Sciatic nerve (tissue), 2 donors: Measurements from ENCODE around the gene PATE4. TPM values are rescaled to one million over a fixed set of nuclear protein-coding genes. Genes with fewer than 3 reads are reported as not detected.

Experiments
- ATAC-seq: fragments of 200-7000 bp; cut with Tn5 transposase; one replicate; pipeline ENCODE4 v1.9.1; 2020; ENCODE audit warnings: mild to moderate bottlenecking, moderate library complexity
- DNase-seq: peaks from one replicate; pipeline ENCODE4 v3.0.0-alpha.2; 2020; ENCODE audit warnings: low spot score
- intact Hi-C: fragments of 100-400 bp; cut with DNase I; formaldehyde crosslinking; loops from one replicate; pipeline ENCODE4 v1.14.2; 2022
- total RNA-seq: library from RNA; stranded (reverse); fragmentation: NEBNext Ultra II Directional; extraction: Animal tissue kit (Norgen Biotek cat#: 25700); gene quantifications from one replicate; pipeline ENCODE4 v1.2.1, GENCODE V29; 2021
- donor health status: DM: no; HTN: no; CAD: no.
- donor health status: DM: no; HTN: no; CAD: no.

Gene PATE4
- total RNA-seq, 1 donor from 2014 or later = not detected

GRCh38 chr11:125881291-125881690 is 48.2 kb downstream of the PATE4 start:
- no peak for ATAC-seq
- intact Hi-C loops = loop anchor here (10.0 kb wide), 1 partner anchor 926 kb away; the partner anchor contains the start of gene CCDC15

DNA sequence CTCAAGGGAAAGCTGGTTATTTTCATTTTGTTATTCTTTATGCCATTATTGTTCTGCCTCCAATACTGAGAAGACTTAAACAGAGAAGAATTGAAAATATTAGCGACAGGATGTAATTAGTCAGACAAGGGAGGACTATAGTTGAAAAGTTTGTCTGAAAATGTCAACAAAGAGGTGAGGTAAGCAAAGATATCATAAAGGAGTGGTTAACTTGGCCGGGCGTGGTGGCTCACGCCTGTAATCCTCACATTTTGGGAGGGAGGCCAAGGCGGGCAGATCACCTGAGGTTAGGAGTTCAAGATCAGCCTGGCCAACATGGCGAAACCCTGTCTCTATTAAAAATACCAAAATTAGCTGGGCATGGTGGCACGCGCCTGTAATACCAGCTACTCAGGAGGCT is 50.3 kb downstream of the PATE4 start:
- intact Hi-C loops = loop anchor here (10.0 kb wide), 1 partner anchor 929 kb away; the partner anchor contains the start of gene CCDC15
- DNase-seq (no peak), ATAC-seq (no peak)

More at GRCh38 chr11:125881291-125881690, 48.2 kb downstream of the PATE4 start:
- DNase-seq = no peak

DNA sequence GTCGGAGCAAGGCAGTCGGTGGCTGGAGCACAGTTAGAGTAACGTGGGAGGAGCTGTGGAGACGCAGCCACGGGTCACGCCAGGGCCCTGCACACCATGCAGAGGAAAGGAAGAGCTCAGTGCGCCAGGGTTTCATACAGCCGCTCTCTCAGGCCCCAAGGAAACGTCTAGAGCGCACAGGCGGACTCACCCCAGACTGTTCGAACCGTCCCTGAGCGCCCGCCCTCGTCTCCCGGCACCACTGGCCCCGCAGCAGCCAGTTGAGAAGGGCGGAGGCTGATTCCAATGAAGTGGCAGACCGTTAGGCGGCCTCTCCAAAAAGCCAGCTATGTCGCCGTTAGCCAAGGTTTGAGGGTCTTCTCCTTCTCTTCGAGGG is 53.9 kb downstream of the PATE4 start:
- ATAC-seq (peak; percentile 79), DNase-seq (peak; percentile 70)
- intact Hi-C loops = loop anchor here (10.0 kb wide), 1 partner anchor 932 kb away; the partner anchor contains the start of gene CCDC15

- intact Hi-C loops = loop anchor here (10.0 kb wide), 1 partner anchor 933 kb away; the partner anchor contains the start of gene CCDC15
- ATAC-seq = peak; percentile 99
- peak; percentile 95 for DNase-seq
Observed at GRCh38 chr11:125887373-125888324, 54.5 kb downstream of the PATE4 start, which contains the start of gene HYLS1. TSS of gene HYLS1 (plus strand) at chr11:125887668. CDS start at chr11:125899369, 11,701 bp downstream.

Other genes with a start within 250 kb of the PATE4 start
- 100 TPM for gene STT3A, start 240.5 kb upstream of the PATE4 start, total RNA-seq
- gene CHEK1, start 208.2 kb upstream of the PATE4 start, total RNA-seq = 1.7 TPM
- not detected for gene ACRV1, start 152.5 kb upstream of the PATE4 start, total RNA-seq
- gene PATE1, start 87.0 kb upstream of the PATE4 start, total RNA-seq = not detected
- not detected for gene PATE2, start 54.5 kb upstream of the PATE4 start, total RNA-seq
- not detected for gene PATE3, start 45.2 kb upstream of the PATE4 start, total RNA-seq
- 4.1 TPM for gene HYLS1, start 54.4 kb downstream of the PATE4 start, total RNA-seq
- 10.7 TPM for gene PUS3, start 69.9 kb downstream of the PATE4 start, total RNA-seq
- gene DDX25, start 71.2 kb downstream of the PATE4 start, total RNA-seq = 2.2 TPM
- gene VSIG10L2, start 112.7 kb downstream of the PATE4 start, total RNA-seq = not detected
- 29.4 TPM for gene CDON, start 229.6 kb downstream of the PATE4 start, total RNA-seq